Activated T-helper 2 cell treated with anti-CD3 and anti-CD28 coated beads, Interferon-gamma antibody, Interleukin-2, Interleukin-4, amounts not matched to agents 10 μg/mL and 5 μg/mL and 100 μg/mL, durations not matched to agents 14 hours and 24 hours and 36 hours (primary cell): ENCODE results near the gene MYORG. TPM values are rescaled to one million over a fixed set of nuclear protein-coding genes. Genes with fewer than 3 reads are reported as not detected.
"Not testable (repeated sequence)": the region's sequence is repeated elsewhere in the genome, so short reads cannot be mapped to it uniquely, and the experiment has no call there.

Experiments used
- DNase-seq: peaks from one replicate; pipeline ENCODE4 v3.0.0; 2021; ENCODE audit warnings: low spot score
- H3K27ac Mint-ChIP-seq: one replicate; pipeline ENCODE4 v1.8.0; 2021; ENCODE audit warnings: mixed read lengths
- H3K27me3 Mint-ChIP-seq: one replicate; pipeline ENCODE4 v1.8.0; 2021; ENCODE audit warnings: low read depth, mixed read lengths
- H3K36me3 Mint-ChIP-seq: one replicate; pipeline ENCODE4 v1.8.0; 2021; ENCODE audit warnings: low read depth, mixed read lengths
- H3K4me1 Mint-ChIP-seq: one replicate; pipeline ENCODE4 v1.8.0; 2021; ENCODE audit warnings: low read depth, mixed read lengths
- H3K4me3 Mint-ChIP-seq: one replicate; pipeline ENCODE4 v1.8.0; 2021; ENCODE audit warnings: low read depth, mild to moderate bottlenecking, moderate library complexity, mixed read lengths
- H3K9me3 Mint-ChIP-seq: one replicate; pipeline ENCODE4 v1.8.0; 2021; ENCODE audit warnings: mixed read lengths
- intact Hi-C: fragments of 100-400 bp; cut with micrococcal nuclease; formaldehyde crosslinking; loops from one replicate; pipeline ENCODE4 v1.15.1; 2023
- total RNA-seq: library from RNA; stranded (reverse); gene quantifications from 2 replicates; pipeline ENCODE4 v1.2.3, GENCODE V29; 2022

Gene MYORG
- total RNA-seq, 1 donor from 2014 or later, result 1.6 TPM

- DNase-seq, result no peak
- H3K27me3 Mint-ChIP-seq, result no peaks in the 10 kb centered on the region
- H3K27ac Mint-ChIP-seq, result no peak overlapping the region
- H3K4me1 Mint-ChIP-seq, result peaks cover 14% of the 10 kb centered on the region
- H3K36me3 Mint-ChIP-seq, result peaks cover 4% of the 10 kb centered on the region
- intact Hi-C loops, result no loop called here
- H3K4me3 Mint-ChIP-seq, result no peak overlapping the region
- H3K9me3 Mint-ChIP-seq, result no peaks in the 10 kb centered on the region
Observed at GRCh38 chr9:34371886-34372466, 4.7 kb downstream of the MYORG start.

DNA sequence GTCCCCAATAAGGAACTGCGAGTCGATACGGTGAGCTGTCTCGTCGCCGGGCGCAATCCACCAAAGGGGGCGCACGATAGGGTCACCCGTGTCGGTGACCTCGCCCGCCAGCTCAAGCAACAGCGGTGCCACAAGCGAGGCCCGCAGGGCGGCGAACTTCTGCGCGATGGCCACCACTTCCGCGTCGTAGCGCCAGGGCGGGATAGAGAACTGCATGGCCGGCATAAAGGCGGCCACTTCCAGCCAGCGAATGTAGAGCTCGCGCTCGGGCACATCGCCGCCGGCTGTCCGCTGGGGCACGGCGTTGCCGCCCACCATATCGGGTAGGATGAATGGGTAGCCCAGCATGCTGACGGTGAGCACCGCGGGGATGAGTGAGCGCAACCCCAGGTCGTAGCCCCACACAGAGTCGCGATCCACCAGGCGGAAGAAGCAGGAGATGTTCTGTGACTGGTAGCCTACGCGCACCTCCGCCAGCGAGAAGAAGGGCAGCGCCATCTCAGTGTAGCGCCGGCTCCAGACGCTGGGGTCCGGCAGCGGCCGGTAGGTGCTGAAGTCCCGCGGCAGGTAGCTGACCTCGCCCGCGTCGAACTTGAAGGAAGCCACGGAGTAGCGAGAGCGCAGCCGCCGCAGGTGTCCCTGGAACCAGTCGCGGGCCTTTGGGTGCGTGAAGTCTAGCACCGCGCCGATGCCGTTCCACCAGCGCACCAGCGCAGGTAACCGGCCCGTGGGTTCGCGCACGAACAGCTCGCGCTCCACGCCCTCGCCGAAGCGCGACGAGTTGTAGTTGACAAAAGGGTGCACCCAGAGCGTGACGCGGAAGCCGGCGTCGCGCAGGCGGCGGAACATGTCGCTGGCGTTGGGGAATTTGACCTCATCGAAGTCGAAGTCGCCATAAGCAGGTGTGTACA is 5.5 kb downstream of the MYORG start:
- Mint-ChIP-seq H3K4me1 (peaks cover 14% of the 10 kb centered on the region), H3K27me3 (no peaks in the 10 kb centered on the region), H3K36me3 (peaks cover 6% of the 10 kb centered on the region), H3K4me3 (no peak overlapping the region), H3K9me3 (peaks cover 3% of the 10 kb centered on the region), H3K27ac (no peak overlapping the region)
- DNase-seq, result no peak
- intact Hi-C loops, result no loop called here

- Mint-ChIP-seq H3K9me3 (peaks cover 3% of the 10 kb centered on the region), H3K36me3 (peaks cover 6% of the 10 kb centered on the region), H3K4me3 (no peak overlapping the region), H3K4me1 (peaks cover 6% of the 10 kb centered on the region), H3K27me3 (no peaks in the 10 kb centered on the region), H3K27ac (no peak overlapping the region)
- intact Hi-C loops, result no loop called here
- DNase-seq, result no peak
Observed at GRCh38 chr9:34370335-34370969, 6.2 kb downstream of the MYORG start.

DNA sequence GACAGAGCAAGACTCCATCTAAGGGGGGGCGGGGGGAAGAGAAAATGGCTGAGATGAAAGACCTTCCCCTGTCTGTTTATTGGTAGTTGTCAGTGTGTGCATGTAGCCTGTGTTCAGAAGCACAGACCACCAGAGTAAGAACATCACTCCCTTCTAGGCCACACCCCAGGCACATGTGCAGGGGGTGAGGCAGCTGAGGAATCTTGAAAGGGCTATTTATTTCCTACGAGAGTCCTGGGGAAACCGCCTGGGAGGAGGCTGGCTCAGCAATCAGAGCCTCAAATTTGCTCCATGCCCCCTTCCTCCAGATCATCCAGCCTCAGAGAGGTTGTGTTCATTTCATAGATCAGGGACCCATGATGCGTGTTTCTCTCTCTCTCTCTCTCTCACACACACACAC is 7.1 kb downstream of the MYORG start:
- peaks cover 6% of the 10 kb centered on the region for H3K36me3 Mint-ChIP-seq
- peaks cover 3% of the 10 kb centered on the region for H3K4me1 Mint-ChIP-seq
- peaks cover 3% of the 10 kb centered on the region for H3K9me3 Mint-ChIP-seq
- H3K27me3 Mint-ChIP-seq, result no peaks in the 10 kb centered on the region
- no peak for DNase-seq
- H3K4me3 Mint-ChIP-seq, result no peak overlapping the region
- no peak overlapping the region for H3K27ac Mint-ChIP-seq
- intact Hi-C loops, result no loop called here

- H3K36me3 Mint-ChIP-seq, H3K4me3 Mint-ChIP-seq, H3K9me3 Mint-ChIP-seq, H3K27me3 Mint-ChIP-seq, intact Hi-C loops, DNase-seq, H3K4me1 Mint-ChIP-seq, H3K27ac Mint-ChIP-seq: not testable (repeated sequence)
Observed at GRCh38 chr9:34368796-34369195, 7.9 kb downstream of the MYORG start.

GRCh38 chr9:34367751-34368410 is 8.8 kb downstream of the MYORG start:
- H3K4me1 Mint-ChIP-seq, result peaks cover 12% of the 10 kb centered on the region
- intact Hi-C loops, H3K27ac Mint-ChIP-seq, H3K9me3 Mint-ChIP-seq, H3K36me3 Mint-ChIP-seq, H3K27me3 Mint-ChIP-seq, DNase-seq, H3K4me3 Mint-ChIP-seq: not testable (repeated sequence)

DNA sequence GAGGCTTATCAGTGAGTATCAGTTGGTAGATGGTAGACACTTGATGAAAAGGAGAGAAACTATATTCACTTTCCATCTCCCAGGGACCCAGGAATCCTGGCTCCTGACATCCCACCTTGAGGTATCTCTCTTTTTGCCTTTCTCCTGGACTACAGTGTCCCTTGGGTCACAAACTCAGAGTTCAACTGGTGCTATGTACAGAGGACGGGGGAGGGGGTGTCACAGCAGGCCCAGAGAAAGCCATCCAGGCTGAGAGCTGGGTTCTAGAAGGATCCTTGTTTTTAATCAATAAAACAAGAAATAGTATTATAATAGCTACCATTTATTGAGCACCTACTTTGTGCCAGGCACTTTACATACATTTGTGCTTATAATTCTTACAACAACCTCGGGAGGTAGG is 10.3 kb downstream of the MYORG start:
- H3K36me3 Mint-ChIP-seq, result peaks cover 6% of the 10 kb centered on the region
- intact Hi-C loops, result no loop called here
- no peak for DNase-seq
- H3K4me3 Mint-ChIP-seq, result no peak overlapping the region
- H3K27me3 Mint-ChIP-seq, result no peaks in the 10 kb centered on the region
- H3K9me3 Mint-ChIP-seq, result peaks cover 3% of the 10 kb centered on the region
- H3K27ac Mint-ChIP-seq, result no peak overlapping the region
- peaks cover 12% of the 10 kb centered on the region for H3K4me1 Mint-ChIP-seq

- intact Hi-C loops, result no loop called here
- H3K4me3 Mint-ChIP-seq, result no peak overlapping the region
- DNase-seq, result no peak
- H3K27ac Mint-ChIP-seq, result no peak overlapping the region
- no peaks in the 10 kb centered on the region for H3K27me3 Mint-ChIP-seq
- H3K9me3 Mint-ChIP-seq, result peaks cover 3% of the 10 kb centered on the region
- H3K36me3 Mint-ChIP-seq, result peaks cover 3% of the 10 kb centered on the region
- peaks cover 11% of the 10 kb centered on the region for H3K4me1 Mint-ChIP-seq
Observed at GRCh38 chr9:34365282-34365681, 11.4 kb downstream of the MYORG start.

GRCh38 chr9:34363619-34364351 is 12.9 kb downstream of the MYORG start:
- Mint-ChIP-seq H3K4me3 (no peak overlapping the region), H3K27ac (no peak overlapping the region), H3K9me3 (peaks cover 3% of the 10 kb centered on the region), H3K36me3 (peaks cover 3% of the 10 kb centered on the region), H3K4me1 (peaks cover 9% of the 10 kb centered on the region), H3K27me3 (no peaks in the 10 kb centered on the region)
- no peak for DNase-seq
- intact Hi-C loops, result no loop called here

- Mint-ChIP-seq H3K9me3 (peaks cover 8% of the 10 kb centered on the region), H3K27ac (no peak overlapping the region), H3K36me3 (peaks cover 3% of the 10 kb centered on the region), H3K4me1 (peaks cover 9% of the 10 kb centered on the region), H3K4me3 (no peak overlapping the region), H3K27me3 (no peaks in the 10 kb centered on the region)
- DNase-seq, result no peak
- intact Hi-C loops, result no loop called here
Observed at GRCh38 chr9:34362614-34363214, 14.0 kb downstream of the MYORG start.

DNA sequence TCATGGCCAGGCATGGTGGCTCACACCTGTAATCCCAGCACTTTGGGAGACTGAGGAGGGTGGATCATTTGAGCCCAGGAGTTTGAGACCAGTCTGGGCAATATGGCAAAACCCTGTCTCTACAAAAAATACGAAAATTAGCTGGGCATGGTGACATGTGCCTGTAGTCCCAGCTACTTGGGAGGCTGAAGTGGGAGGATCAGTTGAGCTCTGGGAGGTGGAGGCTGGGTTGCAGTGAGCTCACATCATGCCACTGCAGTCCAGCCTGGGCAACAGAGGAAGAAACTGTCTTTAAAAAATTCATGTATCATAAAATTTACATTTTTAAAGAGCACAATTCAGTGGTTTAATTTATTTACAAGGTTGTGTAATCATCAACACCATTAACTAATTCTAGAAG is 23.7 kb downstream of the MYORG start:
- intact Hi-C loops, DNase-seq, H3K4me3 Mint-ChIP-seq, H3K4me1 Mint-ChIP-seq, H3K27me3 Mint-ChIP-seq, H3K27ac Mint-ChIP-seq: not testable (repeated sequence)
- peaks cover 20% of the 10 kb centered on the region for H3K9me3 Mint-ChIP-seq
- peaks cover 15% of the 10 kb centered on the region for H3K36me3 Mint-ChIP-seq

DNA sequence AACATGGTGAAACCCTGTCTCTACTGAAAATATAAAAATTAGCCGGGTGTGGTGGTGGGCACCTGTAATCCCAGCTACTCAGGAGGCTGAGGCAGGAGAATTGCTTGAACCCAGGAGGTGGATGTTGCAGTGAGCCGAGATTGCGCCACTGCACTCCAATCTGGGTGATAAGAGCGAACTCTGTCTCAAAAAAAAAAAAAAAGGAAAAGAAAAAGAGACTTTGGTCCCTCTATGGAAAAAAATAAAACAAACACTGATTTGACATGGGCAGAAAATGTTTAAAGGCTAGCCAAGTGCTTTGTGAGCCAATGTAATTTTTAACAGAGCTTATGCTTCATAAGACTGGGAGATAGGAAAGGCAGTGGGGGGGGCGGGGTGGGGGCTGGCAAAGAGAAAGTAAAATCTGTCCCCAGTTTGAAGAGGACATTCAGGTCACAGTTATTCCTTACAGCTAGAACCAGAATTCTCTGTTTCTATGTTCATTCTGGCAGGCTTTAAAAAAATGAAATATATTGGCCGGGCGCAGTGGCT is 24.5 kb downstream of the MYORG start:
- H3K9me3 Mint-ChIP-seq, result peaks cover 15% of the 10 kb centered on the region
- DNase-seq, H3K4me3 Mint-ChIP-seq, H3K4me1 Mint-ChIP-seq, H3K27ac Mint-ChIP-seq, H3K27me3 Mint-ChIP-seq, intact Hi-C loops: not testable (repeated sequence)
- peaks cover 15% of the 10 kb centered on the region for H3K36me3 Mint-ChIP-seq
